VCaP (cell line): ENCODE results near the gene PDLIM4.
A peak's percentile ranks its signal among the peaks of the same experiment; 100 is the strongest.

Experiments used
- H3K27ac ChIP-seq: fragments of 450-650 bp; 2 replicates; pipeline ENCODE4 v1.5.1; 2017
- TF ChIP-seq, protein P1 (sequence below): fragments of 450-650 bp; conservative IDR thresholded peaks from 2 replicates; pipeline ENCODE4 v1.5.1; 2017; ENCODE audit warnings: mild to moderate bottlenecking, moderate library complexity

PDLIM4 gene

DNA sequence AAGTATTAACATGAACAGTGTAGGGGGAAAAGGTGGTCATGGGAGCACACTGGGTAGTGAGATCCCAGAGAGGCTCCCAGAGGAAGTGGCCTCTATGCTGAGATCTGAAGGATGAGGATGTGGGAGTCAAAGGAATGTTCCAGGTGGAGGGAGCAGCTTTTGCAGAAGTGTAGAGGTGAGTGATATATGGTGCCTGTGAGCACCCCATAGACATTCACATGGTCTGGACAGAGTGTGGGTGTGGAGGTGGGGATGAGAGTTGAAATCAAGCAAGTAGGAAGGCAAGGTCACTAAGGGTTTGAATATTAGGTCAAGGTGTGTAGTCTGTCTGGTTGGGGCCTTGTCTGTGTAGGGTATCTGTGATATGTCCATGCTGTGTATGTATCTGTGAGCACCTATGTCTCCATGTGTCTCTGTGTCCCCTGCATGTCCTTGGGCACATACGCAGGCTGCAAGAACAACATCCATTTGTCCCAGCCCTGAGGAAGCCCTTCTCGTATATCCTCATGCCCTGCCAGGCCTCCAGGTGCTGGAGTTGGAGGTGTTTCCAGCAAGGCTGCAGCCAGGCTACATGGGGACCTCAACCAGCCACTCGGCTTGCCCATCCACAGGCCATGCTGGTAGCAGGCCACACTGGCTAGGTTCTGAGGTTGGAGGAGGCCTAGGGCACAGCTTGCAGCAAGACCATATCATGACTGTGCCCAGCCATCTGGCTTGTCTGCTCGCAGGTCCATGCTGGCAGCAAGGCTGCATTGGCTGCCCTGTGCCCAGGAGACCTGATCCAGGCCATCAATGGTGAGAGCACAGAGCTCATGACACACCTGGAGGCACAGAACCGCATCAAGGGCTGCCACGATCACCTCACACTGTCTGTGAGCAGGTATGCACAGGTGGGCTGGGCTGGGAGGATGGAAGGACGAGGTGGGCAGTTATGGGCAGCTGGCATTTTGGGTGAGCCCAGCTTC, 4.7 kb downstream of the PDLIM4 start:
- TF ChIP-seq, protein P1, sequence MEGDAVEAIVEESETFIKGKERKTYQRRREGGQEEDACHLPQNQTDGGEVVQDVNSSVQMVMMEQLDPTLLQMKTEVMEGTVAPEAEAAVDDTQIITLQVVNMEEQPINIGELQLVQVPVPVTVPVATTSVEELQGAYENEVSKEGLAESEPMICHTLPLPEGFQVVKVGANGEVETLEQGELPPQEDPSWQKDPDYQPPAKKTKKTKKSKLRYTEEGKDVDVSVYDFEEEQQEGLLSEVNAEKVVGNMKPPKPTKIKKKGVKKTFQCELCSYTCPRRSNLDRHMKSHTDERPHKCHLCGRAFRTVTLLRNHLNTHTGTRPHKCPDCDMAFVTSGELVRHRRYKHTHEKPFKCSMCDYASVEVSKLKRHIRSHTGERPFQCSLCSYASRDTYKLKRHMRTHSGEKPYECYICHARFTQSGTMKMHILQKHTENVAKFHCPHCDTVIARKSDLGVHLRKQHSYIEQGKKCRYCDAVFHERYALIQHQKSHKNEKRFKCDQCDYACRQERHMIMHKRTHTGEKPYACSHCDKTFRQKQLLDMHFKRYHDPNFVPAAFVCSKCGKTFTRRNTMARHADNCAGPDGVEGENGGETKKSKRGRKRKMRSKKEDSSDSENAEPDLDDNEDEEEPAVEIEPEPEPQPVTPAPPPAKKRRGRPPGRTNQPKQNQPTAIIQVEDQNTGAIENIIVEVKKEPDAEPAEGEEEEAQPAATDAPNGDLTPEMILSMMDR: no peak
- H3K27ac ChIP-seq: no peak overlapping the region

DNA sequence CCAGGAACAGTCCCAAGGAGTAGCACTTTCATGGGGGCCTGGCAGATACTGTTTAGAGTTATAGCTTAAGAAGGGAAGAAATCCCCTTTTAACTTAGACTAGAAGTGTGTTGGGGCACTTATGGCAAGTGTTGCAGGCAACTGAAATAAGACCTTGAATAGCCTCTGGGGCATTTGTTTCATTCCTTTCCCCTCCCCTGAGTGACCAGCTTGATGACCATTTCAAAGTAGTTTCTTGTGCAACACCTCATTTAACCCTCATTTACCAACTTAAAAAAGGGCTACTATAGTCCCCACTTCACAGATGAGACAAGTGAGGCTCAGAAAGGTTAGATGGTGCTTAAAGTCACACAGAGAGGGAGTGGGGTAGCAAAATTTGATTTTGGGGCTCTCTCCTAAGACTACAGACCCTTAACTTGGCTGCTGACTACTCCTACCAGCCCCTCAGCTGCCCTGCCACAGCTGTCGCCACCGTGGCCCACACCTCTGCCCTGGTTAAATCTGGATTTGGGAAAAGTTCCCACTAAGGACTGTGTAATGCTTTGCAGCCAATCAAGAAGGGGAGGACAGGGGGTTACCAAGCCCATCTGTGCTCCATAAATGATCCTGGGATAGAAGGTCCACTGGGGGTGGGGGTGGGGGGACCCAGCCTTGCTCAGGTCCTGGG, 5.5 kb downstream of the PDLIM4 start:
- TF ChIP-seq, protein P1: no peak

DNA sequence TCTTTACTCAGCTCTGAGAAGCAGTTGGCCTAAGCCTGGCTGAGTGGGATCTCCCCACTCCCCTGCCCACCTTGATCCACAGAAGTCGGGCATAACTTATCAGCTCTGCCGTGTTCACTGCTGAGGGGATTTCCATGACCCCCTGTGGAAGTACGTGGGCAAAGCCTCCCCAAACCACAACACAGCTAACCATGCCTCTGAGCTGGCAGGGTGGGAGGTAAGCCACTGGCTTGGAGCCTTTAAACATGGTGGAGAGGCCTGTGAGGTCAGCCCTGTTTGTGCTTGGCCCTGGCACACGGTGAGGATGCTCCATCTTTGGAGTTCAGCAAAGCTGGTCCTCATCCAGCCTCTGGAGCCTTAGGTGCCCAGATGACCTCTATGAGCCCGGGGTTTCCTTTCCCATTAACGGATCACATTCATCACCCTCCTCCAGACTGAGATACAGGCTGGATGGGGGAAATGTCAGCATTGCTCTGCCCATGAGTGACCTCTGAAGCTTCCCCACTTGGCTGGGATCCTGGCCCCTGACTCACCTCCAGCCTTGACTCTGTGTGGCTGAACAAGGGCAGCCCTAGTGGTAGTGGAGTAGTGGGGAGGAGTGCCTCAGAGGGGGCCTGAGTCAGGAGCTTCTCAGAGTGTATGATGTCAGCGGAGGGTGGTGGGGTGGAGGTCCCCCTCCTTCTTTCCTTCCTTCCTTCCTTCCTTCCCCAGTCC, 6.2 kb downstream of the PDLIM4 start:
- TF ChIP-seq, protein P1: no peak
- no peak overlapping the region for H3K27ac ChIP-seq

More for the DNA sequence above, 5.5 kb downstream of the PDLIM4 start:
- H3K27ac ChIP-seq: no peak overlapping the region

DNA sequence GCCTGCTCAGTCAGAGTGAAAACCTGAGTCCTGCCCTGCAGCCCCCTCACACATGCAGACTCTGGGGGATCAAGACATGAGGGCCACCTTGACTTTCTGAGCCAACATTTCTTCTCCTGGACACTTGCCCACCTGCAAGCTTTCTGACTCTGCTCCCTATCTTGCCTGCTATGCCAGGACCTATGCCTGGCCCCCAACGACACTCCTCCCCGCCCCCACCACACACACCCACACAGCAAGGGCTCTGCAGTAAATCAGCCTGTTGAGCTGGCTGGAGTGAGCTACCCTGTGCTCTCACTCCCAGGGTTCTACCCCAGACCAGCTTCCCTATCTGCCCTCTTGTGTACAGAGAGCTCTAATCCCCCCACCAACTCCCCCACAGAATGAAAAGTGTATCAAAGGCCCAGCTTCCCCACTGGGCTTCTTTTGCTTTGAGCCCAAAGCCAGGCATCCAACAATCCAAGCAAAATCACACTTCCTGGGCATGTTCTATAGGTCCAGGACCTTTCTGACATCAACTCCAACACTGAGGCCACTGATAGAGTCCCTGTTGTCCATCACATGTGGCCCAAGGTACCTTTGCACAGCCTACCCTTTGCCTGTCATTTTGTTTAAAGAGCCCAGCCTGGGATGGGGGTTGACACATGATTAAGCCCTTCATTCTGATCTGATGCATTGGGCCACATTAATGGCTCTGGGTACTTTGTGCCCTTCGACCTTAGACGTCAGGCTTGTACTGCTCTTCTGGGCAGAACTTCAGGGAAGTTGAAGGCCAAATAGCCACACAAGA, 7.2 kb downstream of the PDLIM4 start:
- TF ChIP-seq, protein P1: no peak
- peak overlapping the region; percentile 53 for H3K27ac ChIP-seq

DNA sequence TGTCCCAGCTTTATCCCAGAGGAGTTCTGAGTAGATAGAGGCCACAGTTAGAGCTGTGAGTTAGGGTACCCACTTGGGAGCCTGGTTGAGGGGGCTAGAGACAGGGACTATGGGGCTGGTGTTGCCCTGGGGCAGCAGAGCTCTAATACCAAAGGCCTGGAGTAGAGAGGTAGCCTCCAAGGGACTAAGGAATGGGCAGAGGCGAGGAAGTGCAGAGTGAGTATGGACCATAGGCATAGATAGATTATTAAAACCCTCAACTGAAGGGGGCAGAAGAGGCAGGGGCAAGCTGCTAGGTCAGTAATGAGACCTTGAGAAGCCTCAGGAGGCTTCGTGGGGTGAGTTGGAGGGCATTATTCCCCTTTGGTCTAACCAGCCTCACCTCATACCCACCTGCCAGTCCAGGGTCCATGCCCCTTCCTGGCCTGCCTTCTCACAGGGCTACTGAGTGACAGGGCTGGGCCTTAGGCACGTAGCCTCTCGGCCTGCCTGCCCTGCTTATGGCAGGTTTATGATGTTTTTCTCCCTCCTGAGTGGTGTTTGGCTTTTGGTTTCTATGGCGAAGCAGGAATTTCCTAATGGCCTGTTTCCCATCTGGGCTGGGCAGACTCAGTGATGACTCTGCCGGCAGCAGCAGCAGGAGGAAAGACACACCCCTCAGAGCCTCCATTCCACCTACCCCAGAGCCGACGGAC, 8.0 kb downstream of the PDLIM4 start:
- peak overlapping the region; percentile 53 for H3K27ac ChIP-seq
- TF ChIP-seq, protein P1: no peak

DNA sequence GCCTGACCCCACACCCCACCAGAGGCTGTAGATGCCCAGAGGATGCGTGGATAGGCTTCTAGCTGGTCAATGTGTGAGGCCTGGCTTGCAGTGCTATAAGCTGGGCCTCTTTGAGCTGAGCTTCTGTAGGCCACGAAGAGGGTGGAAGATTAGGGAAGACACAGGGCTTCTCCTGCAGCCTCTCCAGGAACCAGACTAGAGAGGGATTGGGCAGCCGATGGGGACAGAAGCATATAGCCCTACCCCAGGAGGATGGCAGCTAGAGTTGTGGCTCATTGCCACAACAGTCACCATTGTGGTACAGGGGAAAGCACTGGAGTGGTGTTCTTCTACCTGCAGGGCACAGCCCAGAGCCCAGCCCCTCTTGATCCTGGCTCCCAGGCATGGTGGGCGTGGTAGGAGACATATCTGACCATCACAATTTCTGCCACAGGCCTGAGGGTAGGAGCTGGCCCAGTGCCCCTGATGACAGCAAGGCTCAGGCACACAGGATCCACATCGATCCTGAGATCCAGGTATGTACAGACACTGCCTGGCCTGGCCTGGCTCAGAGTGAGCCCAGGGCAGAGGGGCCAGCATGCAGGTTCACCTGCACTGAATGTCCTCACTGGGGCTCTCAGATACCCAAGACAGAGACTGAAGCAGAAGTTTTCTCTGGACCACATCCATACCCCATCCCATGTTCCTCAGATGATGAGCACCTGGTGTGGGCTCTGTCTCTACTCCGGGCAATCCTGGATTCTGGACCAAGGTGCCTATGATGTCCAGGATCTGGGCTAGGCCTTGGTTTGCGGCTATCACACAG, 8.7 kb downstream of the PDLIM4 start:
- TF ChIP-seq, protein P1: no peak
- peak overlapping the region; percentile 53 for H3K27ac ChIP-seq
